GM19240 (cell line): ENCODE data around the gene PRDM2.

ENCODE experiments used
- DNase-seq: peaks from one replicate; pipeline ENCODE4 v3.0.0; 2011; ENCODE audit warnings: low spot score; ENCODE audit not compliant: insufficient read length

The PRDM2 gene

DNA sequence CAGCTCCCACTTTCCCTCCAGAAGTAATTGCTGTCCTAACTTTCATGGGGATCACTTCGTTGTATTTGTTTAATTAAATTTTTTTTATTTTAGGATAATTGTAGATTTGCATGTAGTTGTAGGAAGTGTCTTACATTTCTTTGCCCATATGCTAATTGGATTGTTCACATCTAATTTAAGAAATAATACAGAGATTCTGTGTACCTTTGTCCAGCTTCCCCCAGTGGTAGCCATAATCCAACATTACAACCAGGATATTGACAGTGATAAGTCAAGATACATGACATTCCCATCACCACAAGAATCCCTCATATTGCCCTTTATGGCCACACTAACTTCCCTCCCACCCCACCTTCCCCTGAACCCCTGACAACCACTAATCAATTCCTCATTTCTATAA, 136.6 kb downstream of the PRDM2 start:
- no peak for DNase-seq

- no peak for DNase-seq
Observed at GRCh38 chr1:13838236-13838635, 138.2 kb downstream of the PRDM2 start.

- no peak for DNase-seq
Observed at GRCh38 chr1:13842497-13842896, 142.5 kb downstream of the PRDM2 start.

DNA sequence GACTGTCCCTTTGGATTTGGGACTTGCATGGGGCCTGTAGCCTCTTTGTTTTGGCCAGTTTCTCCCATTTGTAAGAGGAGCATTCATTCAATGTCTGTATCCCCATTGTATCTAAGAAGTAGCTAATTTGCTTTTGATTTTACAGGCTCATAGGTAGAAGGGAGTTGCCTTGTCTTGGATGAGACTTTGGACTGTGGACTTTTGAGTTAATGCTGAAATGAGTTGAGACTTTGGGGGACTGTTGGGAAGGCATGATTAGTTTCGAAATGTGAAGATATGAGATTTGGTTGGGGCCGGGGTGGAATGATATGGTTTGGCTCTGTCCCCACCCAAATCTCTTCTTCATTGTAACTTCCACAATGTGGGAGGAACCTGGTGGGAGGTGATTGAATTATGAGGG, 151.7 kb downstream of the PRDM2 start:
- DNase-seq = no peak

DNA sequence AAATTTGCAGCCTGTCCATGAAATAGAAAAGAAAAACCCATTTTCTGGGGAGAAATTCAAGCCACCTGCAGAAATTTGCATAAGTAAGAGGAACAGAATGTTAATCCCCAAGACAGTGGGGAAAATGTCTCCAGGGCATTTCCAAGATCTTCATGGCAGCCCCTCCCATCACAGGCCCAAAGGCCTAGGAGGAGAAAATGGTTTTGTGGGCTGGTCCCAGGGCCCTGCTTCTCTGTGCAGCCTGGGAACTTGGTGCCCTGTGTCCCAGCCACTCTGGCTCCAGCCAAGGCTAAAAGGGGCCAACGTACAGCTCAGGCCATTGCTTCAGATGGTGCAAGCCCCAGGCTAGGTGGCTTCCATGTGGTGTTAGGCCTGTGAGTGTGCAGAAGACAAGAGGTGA, 155.6 kb downstream of the PRDM2 start:
- no peak for DNase-seq

GRCh38 chr1:13860031-13860430, 160.0 kb downstream of the PRDM2 start:
- no peak for DNase-seq

DNA sequence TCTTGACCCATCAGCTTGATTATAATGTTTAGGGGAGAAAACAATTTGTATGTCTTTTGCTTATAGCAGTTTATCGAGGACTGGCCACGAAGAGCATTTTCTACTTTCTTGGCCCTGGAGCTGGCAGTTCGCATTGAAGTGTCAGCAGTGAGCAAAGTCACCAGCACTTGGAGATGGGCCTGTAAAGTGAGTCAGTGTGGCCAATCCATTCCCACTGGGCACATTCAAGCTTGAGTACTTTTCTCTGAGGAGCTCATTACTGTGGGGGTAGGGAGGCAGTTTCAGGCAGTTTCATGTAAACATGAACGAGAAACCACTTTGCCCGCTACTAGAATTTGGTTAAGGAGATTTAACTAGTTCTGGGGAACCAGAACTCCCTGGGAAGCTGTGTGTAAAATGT, 164.8 kb downstream of the PRDM2 start:
- no peak for DNase-seq

DNA sequence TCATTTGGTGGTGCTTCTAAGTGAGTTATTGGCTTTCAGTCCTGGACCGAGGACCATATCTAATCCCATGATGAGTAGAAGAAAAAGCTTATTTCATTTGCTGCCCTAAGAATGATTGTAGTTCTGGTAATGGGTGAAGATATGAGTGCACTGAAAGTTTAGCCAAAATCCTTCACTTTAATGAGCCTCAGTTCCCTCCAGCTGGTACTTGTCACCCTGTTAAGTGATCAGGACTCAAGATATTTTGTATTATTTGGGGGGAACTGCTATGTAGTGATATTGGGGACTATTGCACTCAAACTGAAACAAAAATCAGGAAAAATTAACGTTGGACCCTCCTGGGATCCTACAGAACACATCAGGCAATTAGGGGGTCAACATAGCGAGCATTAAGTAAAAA, 165.9 kb downstream of the PRDM2 start:
- no peak for DNase-seq

- no peak for DNase-seq
Observed at GRCh38 chr1:13867603-13868002, 167.6 kb downstream of the PRDM2 start.

DNA sequence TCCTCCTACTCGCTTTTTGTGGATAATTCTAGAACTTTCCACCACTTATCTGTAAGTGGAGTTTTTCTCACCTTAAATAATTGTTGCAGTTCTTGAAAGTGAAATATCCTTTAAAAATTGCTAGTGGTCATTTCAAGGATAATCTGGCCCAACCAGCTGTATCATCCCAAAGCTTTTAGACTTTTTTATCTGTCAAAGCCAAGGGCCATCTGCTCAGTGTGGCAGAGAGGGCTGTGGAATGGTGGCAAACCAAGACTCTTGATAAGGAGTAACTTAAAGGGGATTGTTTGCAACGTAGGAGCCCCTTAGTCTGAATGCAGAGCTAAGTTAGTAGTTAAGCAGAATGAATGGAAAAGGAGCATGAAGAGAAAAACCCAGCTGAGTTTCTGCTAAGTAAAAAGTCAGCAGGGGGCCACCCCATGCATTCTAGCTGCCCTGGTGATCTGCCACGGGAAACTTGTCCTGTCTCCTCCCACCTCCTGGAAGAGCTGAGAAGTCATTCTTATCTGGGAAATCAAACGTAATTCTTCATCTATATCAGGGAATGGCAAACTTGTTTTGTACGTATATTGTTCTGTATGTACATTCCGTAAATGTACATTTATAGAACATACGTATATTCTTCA, 169.3 kb downstream of the PRDM2 start:
- no peak for DNase-seq

DNA sequence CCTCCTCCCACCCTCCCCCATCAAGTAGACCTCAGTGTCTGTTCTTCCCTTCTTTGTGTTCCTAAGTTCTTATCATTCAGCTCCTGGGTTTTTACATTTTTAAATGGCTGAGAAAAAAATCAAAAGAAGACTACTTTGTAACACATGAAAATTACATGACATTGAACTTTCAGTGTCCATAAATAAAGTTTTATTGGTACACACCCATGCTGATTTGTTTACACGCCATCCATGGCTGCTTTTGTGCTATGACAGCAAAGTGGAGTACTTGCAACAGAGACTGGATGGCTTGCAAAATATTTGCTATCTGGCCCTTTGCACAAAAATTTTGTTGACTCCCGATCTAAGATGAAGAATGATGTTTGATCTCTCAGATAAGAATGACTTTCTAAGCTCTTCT, 171.4 kb downstream of the PRDM2 start:
- DNase-seq = no peak

GRCh38 chr1:13871886-13872285, 171.9 kb downstream of the PRDM2 start:
- no peak for DNase-seq

DNA sequence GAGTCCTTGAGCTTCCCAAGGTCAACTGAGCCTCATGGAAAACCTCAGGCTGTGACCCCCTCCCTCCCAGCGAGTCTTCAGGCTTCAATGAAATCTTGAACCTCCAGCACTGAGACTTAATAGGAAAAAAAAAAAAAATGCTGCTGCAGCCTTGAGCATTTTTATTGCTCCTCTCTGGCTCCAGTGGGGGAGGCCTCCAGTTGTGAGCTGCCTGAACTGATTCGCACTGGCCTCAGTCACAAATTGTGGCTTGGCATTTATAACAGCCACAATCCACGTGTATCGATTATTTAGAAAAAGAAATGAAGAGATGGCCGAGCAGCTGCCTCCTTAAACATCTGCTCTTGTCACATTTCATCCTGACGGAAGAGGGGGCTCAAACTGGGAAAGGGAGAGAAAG, 173.0 kb downstream of the PRDM2 start:
- DNase-seq = no peak
